SU-DHL-6 (cell line): ENCODE results near the gene KRT77.

Experiments used
- CTCF ChIP-seq: fragments of 200-600 bp; sonication (generic); IDR thresholded peaks from one replicate; pipeline ENCODE4 v1.5.1; 2017; ENCODE audit warnings: antibody characterized with exemption, mild to moderate bottlenecking, low read length, moderate library complexity; ENCODE audit not compliant: insufficient read depth, poor library complexity, severe bottlenecking
- EZH2phosphoT487 ChIP-seq: fragments of 200-600 bp; sonication (generic), shearing (Covaris generic); conservative IDR thresholded peaks from 2 replicates; pipeline ENCODE4 v1.6.1; 2018; ENCODE audit warnings: mild to moderate bottlenecking, antibody characterized with exemption, low read length, moderate library complexity, mixed read lengths

- TF ChIP-seq CTCF (no peak), EZH2phosphoT487 (no peak)
These were observed 26.2 kb downstream of the KRT77 start for GRCh38 chr12:52677126-52677525.
